HFFc6 (cell line): Measurements from ENCODE around the gene HOXA2. TPM values are rescaled to one million over a fixed set of nuclear protein-coding genes. Genes with fewer than 3 reads are reported as not detected.

ENCODE experiments used
- DNase-seq: peaks from one replicate; pipeline ENCODE4 v3.0.0-alpha.2; 2018
- H3K27ac Mint-ChIP-seq: 2 replicates; pipeline ENCODE4 v1.8.0; 2020; ENCODE audit warnings: mild to moderate bottlenecking, mixed read lengths
- H3K27me3 Mint-ChIP-seq: 2 replicates; pipeline ENCODE4 v1.8.0; 2021; ENCODE audit warnings: mild to moderate bottlenecking, moderate library complexity, mixed read lengths; ENCODE audit not compliant: insufficient read depth
- H3K36me3 Mint-ChIP-seq: 2 replicates; pipeline ENCODE4 v1.8.0; 2021; ENCODE audit warnings: low read depth, mixed read lengths
- H3K4me1 Mint-ChIP-seq: 2 replicates; pipeline ENCODE4 v1.8.0; 2020; ENCODE audit warnings: low read depth, mixed read lengths
- H3K4me3 Mint-ChIP-seq: 2 replicates; pipeline ENCODE4 v1.8.0; 2020; ENCODE audit warnings: mild to moderate bottlenecking, moderate library complexity, mixed read lengths
- H3K9me3 Mint-ChIP-seq: 2 replicates; pipeline ENCODE4 v1.8.0; 2020; ENCODE audit warnings: mild to moderate bottlenecking, mixed read lengths
- total RNA-seq, 6 experiments: library from RNA; stranded (reverse); fragmentation: NEBNext Ultra II Directional; extraction: Animal tissue kit (Norgen Biotek cat#: 25700); gene quantifications; 2 replicates in 1 of 6; 3 replicates in 5 of 6; pipeline ENCODE4 v1.2.3, GENCODE V29; 2021
- TF ChIP-seq, protein P1 (sequence below): fragments of 200-600 bp; sonication (generic); IDR thresholded peaks from 2 replicates; pipeline ENCODE4 v1.5.0; 2021; ENCODE audit warnings: antibody characterized with exemption, mild to moderate bottlenecking

Gene HOXA2
- total RNA-seq, 6 experiments from 2014 or later: 0.10 to 0.17 (median 0.14) TPM; not detected in 3

DNA sequence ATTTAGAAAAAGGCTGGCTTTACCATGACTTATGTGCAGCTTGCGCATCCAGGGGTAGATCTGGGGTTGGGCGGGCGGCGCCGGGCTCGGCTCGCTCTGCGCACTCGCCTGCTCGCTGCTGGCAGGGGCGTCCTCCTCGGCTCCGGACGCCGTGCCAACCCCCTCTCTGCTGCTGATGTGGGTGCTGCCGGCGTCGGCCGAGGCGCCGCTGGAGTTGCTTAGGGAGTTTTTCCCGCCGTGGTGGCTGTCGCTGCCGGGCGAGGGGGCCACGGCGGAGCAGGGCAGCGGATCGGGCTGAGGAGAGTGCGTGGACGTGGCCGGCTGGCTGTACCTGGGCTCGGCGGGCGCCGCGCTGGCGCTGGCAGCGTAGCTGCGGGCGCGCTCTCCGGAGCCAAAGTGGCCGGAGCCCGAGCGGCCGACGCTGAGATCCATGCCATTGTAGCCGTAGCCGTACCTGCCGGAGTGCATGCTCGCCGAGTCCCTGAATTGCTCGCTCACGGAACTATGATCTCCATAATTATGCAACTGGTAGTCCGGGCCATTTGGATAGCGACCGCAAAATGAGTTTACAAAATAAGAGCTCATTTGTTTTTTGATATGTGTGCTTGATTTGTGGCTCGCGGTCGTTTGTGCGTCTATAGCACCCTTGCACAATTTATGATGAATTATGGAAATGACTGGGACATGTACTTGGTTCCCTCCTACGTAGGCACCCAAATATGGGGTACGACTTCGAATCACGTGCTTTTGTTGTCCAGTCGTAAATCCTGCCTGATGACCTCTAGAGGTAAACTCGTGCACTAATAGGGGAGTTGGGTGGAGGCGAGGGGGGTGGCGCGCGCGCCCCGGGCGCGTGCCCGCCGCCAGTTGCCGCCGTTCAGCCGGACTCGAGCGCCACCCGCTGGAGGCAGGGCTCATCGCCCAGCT, 40.8 kb upstream of the HOXA2 start, which contains the start of gene HOXA5:
Gene HOXA5, minus strand, starts transcription at position 659 of the 927 bp plus-strand sequence. Its CDS starts 74 bp downstream, at position 585.
- peaks cover 18% of the 10 kb centered on the region for H3K36me3 Mint-ChIP-seq
- H3K4me1 Mint-ChIP-seq: peaks cover 11% of the 10 kb centered on the region
- TF ChIP-seq, protein P1, sequence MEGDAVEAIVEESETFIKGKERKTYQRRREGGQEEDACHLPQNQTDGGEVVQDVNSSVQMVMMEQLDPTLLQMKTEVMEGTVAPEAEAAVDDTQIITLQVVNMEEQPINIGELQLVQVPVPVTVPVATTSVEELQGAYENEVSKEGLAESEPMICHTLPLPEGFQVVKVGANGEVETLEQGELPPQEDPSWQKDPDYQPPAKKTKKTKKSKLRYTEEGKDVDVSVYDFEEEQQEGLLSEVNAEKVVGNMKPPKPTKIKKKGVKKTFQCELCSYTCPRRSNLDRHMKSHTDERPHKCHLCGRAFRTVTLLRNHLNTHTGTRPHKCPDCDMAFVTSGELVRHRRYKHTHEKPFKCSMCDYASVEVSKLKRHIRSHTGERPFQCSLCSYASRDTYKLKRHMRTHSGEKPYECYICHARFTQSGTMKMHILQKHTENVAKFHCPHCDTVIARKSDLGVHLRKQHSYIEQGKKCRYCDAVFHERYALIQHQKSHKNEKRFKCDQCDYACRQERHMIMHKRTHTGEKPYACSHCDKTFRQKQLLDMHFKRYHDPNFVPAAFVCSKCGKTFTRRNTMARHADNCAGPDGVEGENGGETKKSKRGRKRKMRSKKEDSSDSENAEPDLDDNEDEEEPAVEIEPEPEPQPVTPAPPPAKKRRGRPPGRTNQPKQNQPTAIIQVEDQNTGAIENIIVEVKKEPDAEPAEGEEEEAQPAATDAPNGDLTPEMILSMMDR: peak; percentile 91
- H3K27ac Mint-ChIP-seq: peak within 1 kb of the TSS; percentile 62; the same call in 1 of the 2 replicates
- H3K27me3 Mint-ChIP-seq: peaks cover 3% of the 10 kb centered on the region; the same call in 1 of the 2 replicates
- no peaks in the 10 kb centered on the region for H3K9me3 Mint-ChIP-seq
- DNase-seq: peak; percentile 88
- peak within 1 kb of the TSS; percentile 86 for H3K4me3 Mint-ChIP-seq

- Mint-ChIP-seq H3K4me3 (peak overlapping the region; percentile 86), H3K27ac (no peak overlapping the region), H3K27me3 (peaks cover 3% of the 10 kb centered on the region; the same call in 1 of the 2 replicates), H3K9me3 (no peaks in the 10 kb centered on the region), H3K36me3 (peaks cover 18% of the 10 kb centered on the region), H3K4me1 (peaks cover 6% of the 10 kb centered on the region; the same call in 1 of the 2 replicates)
- TF ChIP-seq, protein P1: no peak
- DNase-seq: no peak
These were observed 40.1 kb upstream of the HOXA2 start for GRCh38 chr7:27142580-27143022.

DNA sequence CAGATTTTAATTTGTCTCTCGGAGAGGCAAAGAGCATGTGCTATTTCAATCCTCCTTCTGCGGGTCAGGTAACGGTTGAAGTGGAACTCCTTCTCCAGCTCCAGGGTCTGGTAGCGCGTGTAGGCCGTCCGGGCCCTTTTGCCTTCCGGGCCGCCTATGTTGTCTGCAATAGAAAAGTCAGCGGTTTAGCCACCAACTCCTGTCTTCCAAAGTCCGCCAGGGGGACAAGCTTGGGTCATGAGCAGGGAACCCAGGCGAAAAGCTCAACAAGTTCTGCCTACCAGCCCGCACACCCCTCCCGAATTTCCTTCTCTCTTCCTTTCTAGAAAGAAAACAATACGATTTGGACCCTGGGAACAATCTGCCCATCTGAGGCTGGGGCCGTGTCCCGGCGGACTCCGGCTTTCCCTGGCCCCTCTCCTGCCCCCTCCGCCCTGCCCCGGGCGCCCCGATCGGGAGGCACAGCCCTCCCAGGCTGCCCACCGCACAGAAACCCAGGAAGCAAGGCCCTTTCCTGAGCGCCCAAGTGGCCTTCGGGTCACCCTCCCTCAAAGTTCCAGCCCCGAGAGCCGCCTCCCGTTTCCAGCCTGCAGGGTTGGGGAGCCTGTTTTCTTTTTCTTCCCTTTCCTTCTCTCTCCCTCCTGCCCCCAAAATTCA, 39.6 kb upstream of the HOXA2 start:
- H3K4me1 Mint-ChIP-seq: peaks cover 6% of the 10 kb centered on the region; the same call in 1 of the 2 replicates
- no peak overlapping the region for H3K4me3 Mint-ChIP-seq

GRCh38 chr7:27141137-27141922, 38.8 kb upstream of the HOXA2 start:
- no peak for DNase-seq
- peaks cover 3% of the 10 kb centered on the region; the same call in 1 of the 2 replicates for H3K27me3 Mint-ChIP-seq
- H3K36me3 Mint-ChIP-seq: peaks cover 18% of the 10 kb centered on the region
- H3K27ac Mint-ChIP-seq: no peak overlapping the region
- H3K9me3 Mint-ChIP-seq: no peaks in the 10 kb centered on the region
- peaks cover 8% of the 10 kb centered on the region for H3K4me1 Mint-ChIP-seq
- no peak overlapping the region for H3K4me3 Mint-ChIP-seq
- TF ChIP-seq, protein P1: no peak

More for the DNA sequence above, 39.6 kb upstream of the HOXA2 start:
- Mint-ChIP-seq H3K36me3 (peaks cover 18% of the 10 kb centered on the region), H3K27ac (no peak overlapping the region), H3K27me3 (peaks cover 3% of the 10 kb centered on the region; the same call in 1 of the 2 replicates), H3K9me3 (no peaks in the 10 kb centered on the region)
- TF ChIP-seq, protein P1: no peak
- no peak for DNase-seq
